ENCODE results near the gene EPB41L4A.

Gene EPB41L4A

DNA sequence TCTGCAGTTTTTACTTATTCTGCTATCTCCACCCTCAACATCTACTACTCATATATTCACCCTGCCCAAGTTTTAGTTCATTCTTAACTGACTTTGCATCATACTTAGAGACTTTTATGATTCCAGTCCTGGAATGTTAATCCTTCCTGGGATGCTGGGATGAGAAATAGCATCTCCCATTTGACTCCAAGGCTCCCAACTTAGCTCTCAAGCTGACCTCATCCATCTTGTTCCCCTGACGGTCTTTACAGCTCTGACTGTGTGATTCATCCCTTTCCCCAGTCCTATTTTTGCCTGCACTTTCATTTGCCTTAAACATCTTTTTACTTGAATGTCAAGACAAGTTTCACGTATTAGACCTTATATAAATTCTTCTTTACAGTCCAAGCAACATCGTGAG, 297.8 kb downstream of the EPB41L4A start:
- no peak for DNase-seq (ENCODE audit: low read depth in 1 of 2, low spot score in 1 of 2)

- DNase-seq (ENCODE audit: low read depth in 1 of 2, low spot score in 1 of 2): no peak
Observed at GRCh38 chr5:112119969-112120368, 299.1 kb downstream of the EPB41L4A start.

DNA sequence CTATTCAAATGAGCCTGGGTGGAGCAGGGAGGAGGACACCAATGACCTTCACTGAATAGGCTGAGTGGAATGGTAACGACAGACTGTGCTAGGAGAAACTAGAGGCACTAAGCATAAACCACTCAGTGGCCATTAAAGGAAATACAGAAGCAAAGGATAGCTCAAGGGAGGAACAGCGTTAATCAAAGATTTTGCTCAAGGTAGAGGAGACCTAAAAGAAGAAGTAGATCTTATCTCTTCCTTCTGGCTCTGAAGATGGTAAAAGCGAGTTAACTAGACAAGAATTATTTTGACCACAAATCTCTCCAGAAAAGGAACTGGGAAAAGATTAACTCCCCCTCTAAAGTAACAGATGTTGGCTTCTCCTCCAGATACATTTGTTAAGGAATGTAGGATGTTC, 299.6 kb downstream of the EPB41L4A start:
- DNase-seq (ENCODE audit: low read depth in 1 of 2, low spot score in 1 of 2): no peak

GRCh38 chr5:112117551-112117950, 301.5 kb downstream of the EPB41L4A start:
- no peak for DNase-seq (ENCODE audit: low read depth in 1 of 2, low spot score in 1 of 2)

DNA sequence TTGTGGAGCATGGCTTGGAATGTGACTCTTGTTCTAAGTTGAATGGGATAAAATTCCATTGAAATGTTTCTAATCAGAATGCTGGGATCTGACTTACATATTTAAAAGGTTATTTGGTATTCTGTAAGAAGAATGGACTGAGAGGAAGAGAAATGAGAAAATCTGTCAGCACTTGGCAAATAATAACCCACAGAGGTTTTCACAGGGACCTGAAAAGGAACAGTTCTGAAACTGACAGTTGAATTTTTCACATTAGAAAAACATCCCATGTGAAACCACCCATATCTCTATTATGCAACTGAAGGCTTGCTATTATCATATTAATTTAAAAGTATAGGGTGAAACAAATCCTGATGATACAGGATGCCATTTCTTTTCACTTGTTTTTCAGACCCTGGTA, 302.7 kb downstream of the EPB41L4A start:
- DNase-seq (ENCODE audit: low read depth in 1 of 2, low spot score in 1 of 2): no peak

DNA sequence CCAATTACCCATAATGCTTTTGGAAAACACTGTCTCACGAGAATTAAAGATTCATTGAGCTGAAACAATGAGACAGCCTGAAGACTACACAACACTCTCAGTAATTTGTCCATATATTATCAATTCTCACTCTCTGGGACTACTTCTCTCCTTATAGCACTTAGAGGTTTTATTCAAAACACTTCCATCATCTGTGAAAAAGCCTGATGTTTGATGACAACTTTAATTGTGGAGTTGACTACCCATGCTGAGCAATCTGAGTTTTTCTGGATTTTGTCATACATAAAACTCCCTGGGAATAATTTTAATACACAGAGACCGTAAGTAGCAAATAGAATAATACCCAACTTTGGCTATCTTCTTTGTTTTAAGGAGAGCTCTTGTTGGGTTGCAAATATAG, 305.5 kb downstream of the EPB41L4A start:
- DNase-seq (ENCODE audit: low read depth in 1 of 2, low spot score in 1 of 2): no peak
